Motor neuron (in vitro differentiated cells): Measurements from ENCODE around the gene KCNN1. TPM values are rescaled to one million over a fixed set of nuclear protein-coding genes. Genes with fewer than 3 reads are reported as not detected.
A peak's percentile ranks its signal among the peaks of the same experiment; 100 is the strongest.
"Not testable (repeated sequence)": the region's sequence is repeated elsewhere in the genome, so short reads cannot be mapped to it uniquely, and the experiment has no call there.

Experiments
- ATAC-seq, 8 experiments: fragments of 200-7000 bp; cut with Tn5 transposase; replicated peaks in 6 of 8; 2 replicates each; pipeline ENCODE4 v1.8.0; 2021; ENCODE audit warnings: mild to moderate bottlenecking in 8 of 8, moderate library complexity in 8 of 8
- H3K27ac ChIP-seq, 2 donors: fragments of 250-450 bp; sonication (Bioruptor Pico); 2 replicates each; pipeline ENCODE4 v1.9.0; 2021; ENCODE audit warnings: antibody characterized with exemption in 2 of 2, mild to moderate bottlenecking in 2 of 2, moderate library complexity in 1 of 2
- H3K4me1 ChIP-seq, 2 donors: fragments of 250-450 bp; sonication (Bioruptor Pico); replicated peaks in 1 of 2; 2 replicates each; pipeline ENCODE4 v1.6.1; 2021; ENCODE audit warnings: antibody characterized with exemption in 2 of 2, mild to moderate bottlenecking in 2 of 2, moderate library complexity in 1 of 2
- H3K4me3 ChIP-seq, 5 donors: fragments of 250-450 bp; sonication (Bioruptor Pico); 2 replicates each; pipeline ENCODE4 v1.9.0; 2021; ENCODE audit warnings: antibody characterized with exemption in 5 of 5, mild to moderate bottlenecking in 5 of 5, moderate library complexity in 4 of 5
- WGBS, 10 experiments: fragments of 450-650 bp; shearing (Covaris generic); methylation state at CpG; one replicate each; pipeline ENCODE4 v1.0.0; 2022; 5-methylcytosine and 5-hydroxymethylcytosine counted together
- in situ Hi-C, 9 experiments: fragments of 400-800 bp; cut with MboI; loops; one replicate each; pipeline ENCODE4 v1.15.0; 2021; ENCODE audit warnings: low sequenced_read_pairs in 9 of 9, low pct_unique_long_range_greater_than_20kb in 2 of 9; ENCODE audit not compliant: unreplicated experiment in 9 of 9
- total RNA-seq, 8 experiments: library from RNA; unstranded; fragments of 300-600 nt; gene quantifications; 2 replicates each; pipeline versions ENCODE4 v1.2.3 to v1.2.4, GENCODE V29; 2022

KCNN1 gene
- total RNA-seq, 8 experiments from 2014 or later: 0.10 to 22.3 (median 8.8) TPM

DNA sequence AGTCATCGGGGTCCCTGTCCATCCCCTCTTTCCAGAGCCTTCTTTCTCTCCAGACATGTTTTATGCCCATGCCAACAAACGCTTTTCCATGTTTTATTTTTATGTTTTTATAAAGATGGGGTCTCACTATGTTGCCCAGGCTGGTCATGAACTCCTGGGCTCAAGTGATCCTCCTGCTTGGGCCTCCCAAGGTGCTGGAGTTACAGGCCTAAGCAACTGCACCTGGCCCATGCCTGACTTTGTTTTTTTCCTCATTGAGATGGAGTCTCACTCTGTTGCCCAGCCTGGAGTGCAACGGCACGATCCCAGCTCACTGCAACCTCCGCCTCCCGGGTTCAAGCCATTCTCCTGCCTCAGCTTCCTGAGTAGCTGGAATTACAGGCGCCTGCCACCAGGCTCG is 19.7 kb downstream of the KCNN1 start:
- H3K27ac ChIP-seq, in situ Hi-C loops, H3K4me1 ChIP-seq, ATAC-seq, H3K4me3 ChIP-seq: not testable (repeated sequence)
- WGBS, 10 experiments: 0 to 100% (median 78%) methylated on average over 1 to 7 of the region's 8 CpGs; no CpG with 5 or more reads in 1 of the 10 experiments

DNA sequence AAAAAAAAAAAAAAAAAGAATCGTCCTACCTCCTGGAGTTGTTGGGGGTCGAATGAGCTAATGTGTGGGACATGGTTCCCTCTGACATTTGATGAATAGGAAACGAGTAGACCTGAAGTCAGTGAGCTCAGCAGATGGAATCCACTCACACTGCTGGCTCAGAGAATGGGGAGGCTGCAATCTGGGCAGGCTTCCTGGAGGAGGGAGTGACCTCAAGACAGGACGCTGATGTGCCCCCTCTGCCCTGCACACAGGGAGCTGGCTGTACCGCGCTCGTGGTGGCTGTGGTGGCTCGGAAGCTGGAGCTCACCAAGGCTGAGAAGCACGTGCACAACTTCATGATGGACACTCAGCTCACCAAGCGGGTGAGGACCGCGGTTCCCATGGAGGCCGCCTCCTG is 21.3 kb downstream of the KCNN1 start:
- Histone ChIP-seq H3K27ac (no peak overlapping the region), H3K4me1 (no peaks in the 10 kb centered on the region), H3K4me3 (no peak overlapping the region)
- 40 to 100% (median 83%) methylated on average over 1 to 6 of the region's 13 CpGs; no CpG with 5 or more reads in 3 of the 10 experiments for WGBS, 10 experiments
- in situ Hi-C loops: no loop called here
- no peak for ATAC-seq

DNA sequence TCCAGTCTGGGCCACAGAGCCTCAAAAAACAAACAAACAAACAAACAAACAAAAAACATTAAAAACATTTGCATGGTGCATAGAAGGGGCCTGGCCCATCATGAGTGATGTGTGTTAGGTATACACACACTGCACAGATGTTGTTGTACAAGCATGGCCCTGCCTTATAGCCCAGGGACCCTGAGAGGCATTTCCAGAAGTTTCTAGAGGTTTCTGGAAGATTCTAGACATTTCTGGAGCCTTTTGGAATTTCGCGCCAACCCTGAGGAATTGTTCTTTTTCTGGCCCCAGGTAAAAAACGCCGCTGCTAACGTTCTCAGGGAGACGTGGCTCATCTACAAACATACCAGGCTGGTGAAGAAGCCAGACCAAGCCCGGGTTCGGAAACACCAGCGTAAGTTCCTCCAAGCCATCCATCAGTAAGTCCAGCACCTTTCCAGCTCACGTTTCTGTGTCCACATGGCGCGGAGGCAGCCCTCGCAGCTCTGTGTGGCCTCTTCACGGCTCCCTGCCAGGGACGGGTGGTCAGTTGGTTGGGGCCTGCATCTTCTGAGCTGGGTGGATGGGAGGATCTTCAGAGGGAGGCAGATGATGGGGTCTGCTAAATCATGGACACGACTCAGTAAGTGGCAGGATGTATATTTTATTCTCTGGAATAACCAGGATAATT is 22.7 kb downstream of the KCNN1 start:
- Histone ChIP-seq H3K4me1 (no peaks in the 10 kb centered on the region), H3K27ac (no peak overlapping the region), H3K4me3 (no peak overlapping the region)
- in situ Hi-C loops: loop anchor here in 1 of 9 experiments (10.0 kb wide), 1 partner anchor 45 kb away; no protein-coding TSS in a partner anchor
- WGBS, 10 experiments: 33 to 98% (median 85%) methylated on average over 1 to 11 of the region's 16 CpGs; no CpG with 5 or more reads in 2 of the 10 experiments
- ATAC-seq: no peak

DNA sequence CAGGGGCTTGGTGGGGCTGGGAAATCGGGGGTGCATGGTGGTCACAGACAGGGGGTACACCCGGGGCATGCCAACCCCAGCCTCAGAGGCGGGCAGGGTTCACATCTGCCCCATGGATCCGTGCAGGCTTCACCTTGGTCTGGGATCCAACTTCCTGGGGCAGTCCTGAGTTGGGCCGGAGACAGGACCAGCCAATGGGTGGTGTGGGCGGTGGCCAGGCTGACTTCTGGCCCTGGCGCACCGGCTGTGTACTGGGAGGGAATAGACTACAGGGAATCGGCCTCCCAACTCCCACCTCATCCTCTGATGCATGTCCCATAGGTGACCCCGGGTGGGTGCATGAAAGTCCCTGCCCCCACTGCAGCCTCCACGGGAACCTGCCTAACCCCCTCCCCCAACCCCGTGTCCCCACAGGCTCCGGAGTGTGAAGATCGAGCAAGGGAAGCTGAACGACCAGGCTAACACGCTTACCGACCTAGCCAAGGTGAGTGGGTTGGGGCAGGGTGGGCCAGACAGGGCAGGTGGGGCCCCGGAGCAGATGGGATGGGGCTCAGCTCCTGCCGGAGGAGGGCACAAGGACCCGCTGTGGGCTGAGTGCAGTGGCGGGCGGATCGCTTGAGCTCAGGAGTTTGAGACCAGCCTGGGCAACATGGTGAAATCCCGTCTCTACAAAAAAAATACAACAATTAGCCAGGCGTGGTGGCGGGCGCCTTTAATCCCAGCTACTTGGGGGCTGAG is 26.3 kb downstream of the KCNN1 start:
- WGBS, 10 experiments: 70 to 100% (median 88%) methylated on average over 1 to 10 of the region's 27 CpGs; no CpG with 5 or more reads in 5 of the 10 experiments
- in situ Hi-C loops: loop anchor here in 1 of 9 experiments (10.0 kb wide), 1 partner anchor 48 kb away; no protein-coding TSS in a partner anchor
- no peak overlapping the region for H3K4me3 ChIP-seq
- peaks cover 0 to 2% of the 10 kb centered on the region in 2 donors for H3K4me1 ChIP-seq
- no peak overlapping the region for H3K27ac ChIP-seq
- ATAC-seq: peak in 1 of 8 experiments; percentile 18

DNA sequence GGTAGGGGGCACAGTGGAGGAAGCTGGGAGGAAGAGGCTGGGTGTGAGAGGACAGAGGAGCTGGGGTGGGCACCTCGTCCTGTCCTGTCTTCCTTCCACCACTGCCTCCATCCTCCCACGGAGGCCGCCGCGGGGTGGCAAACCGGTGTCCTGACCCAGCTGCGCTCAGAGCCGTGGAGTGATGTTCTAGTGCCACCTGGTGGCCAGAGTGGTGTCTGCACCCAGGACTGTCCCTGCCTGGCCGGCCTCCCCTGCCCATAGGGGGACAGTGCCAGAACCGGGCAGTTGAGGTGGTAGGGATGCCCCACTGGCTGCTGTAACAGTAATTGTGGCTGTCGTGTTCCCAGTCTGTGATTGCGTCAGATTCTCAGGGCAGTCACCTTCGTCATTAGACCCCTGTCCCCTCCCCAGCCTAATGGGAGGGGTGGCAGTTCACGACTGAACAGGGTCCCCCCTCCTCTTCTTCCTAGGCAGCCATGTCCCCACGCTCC is 30.0 kb downstream of the KCNN1 start:
- no peak overlapping the region for H3K4me3 ChIP-seq
- peaks cover 0 to 7% of the 10 kb centered on the region in 2 donors for H3K4me1 ChIP-seq
- in situ Hi-C loops: loop anchor here in 1 of 9 experiments (10.0 kb wide), 1 partner anchor 52 kb away; no protein-coding TSS in a partner anchor
- H3K27ac ChIP-seq: no peak overlapping the region
- 0 to 20% (median 4%) methylated on average over 1 to 7 of the region's 15 CpGs; no CpG with 5 or more reads in 4 of the 10 experiments for WGBS, 10 experiments
- peak; percentile 41 to 91 (median 86) for ATAC-seq

DNA sequence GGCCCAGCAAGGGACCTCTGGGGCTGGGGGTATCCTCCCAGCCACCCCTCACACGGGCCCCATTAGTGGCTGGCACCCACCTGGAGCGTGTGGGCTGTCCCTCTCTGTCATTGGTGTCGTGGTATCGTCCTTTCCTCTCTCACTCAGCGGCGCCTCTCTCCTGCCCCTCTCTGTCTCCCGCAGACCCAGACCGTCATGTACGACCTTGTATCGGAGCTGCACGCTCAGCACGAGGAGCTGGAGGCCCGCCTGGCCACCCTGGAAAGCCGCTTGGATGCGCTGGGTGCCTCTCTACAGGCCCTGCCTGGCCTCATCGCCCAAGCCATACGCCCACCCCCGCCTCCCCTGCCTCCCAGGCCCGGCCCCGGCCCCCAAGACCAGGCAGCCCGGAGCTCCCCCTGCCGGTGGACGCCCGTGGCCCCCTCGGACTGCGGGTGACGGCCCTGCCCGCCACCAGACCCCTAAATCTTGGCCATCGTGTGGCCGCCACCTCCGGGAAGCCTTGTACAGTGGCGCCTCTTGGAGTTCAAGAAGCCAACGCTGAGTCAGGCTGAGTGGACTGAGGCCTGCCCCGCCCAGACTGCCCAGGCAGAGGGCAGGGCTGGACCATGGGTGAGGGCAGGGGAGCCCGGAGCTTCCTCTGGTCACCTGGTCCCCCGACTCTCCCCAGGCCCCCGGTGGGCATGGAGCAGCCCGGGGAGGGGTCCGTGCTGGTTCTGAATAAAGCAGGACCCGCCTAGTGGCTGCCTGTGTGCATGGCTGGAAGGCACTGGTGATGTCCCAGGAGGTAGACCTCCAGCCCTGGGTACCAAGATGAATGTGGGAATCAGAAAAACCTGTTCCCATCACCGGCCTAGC is 31.3 kb downstream of the KCNN1 start:
- in situ Hi-C loops: loop anchor here in 1 of 9 experiments (10.0 kb wide), 1 partner anchor 53 kb away; no protein-coding TSS in a partner anchor
- WGBS, 10 experiments: 46 to 100% (median 58%) methylated on average over 2 to 6 of the region's 41 CpGs; no CpG with 5 or more reads in 6 of the 10 experiments
- ATAC-seq: peak in 6 of 8 experiments; percentile 7 to 53 (median 28)
- H3K4me1 ChIP-seq: peaks cover 0 to 8% of the 10 kb centered on the region in 2 donors
- no peak overlapping the region for H3K27ac ChIP-seq
- no peak overlapping the region for H3K4me3 ChIP-seq

DNA sequence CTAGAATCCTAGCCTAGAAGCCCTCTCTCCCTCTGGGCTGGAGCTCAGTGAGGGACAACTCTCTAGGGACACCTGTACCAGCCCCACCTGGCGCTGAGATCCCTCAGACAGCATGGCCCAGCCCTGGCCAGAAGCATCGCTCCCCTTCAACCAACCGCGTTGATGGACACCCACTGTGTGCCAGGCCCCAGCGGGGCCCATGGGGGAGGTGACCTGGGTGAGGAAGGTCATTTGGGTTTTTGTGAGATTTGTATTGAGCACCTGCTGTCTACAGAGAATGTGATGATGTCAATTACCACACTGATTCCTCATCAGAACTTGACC is 31.9 kb downstream of the KCNN1 start:
- H3K27ac ChIP-seq: no peak overlapping the region
- ATAC-seq: no peak
- in situ Hi-C loops: loop anchor here in 1 of 9 experiments (10.0 kb wide), 1 partner anchor 54 kb away; no protein-coding TSS in a partner anchor
- WGBS, 10 experiments: 76 to 100% (median 96%) methylated on average over 1 to 4 of the region's 5 CpGs; no CpG with 5 or more reads in 7 of the 10 experiments
- H3K4me3 ChIP-seq: no peak overlapping the region
- peaks cover 0 to 8% of the 10 kb centered on the region in 2 donors for H3K4me1 ChIP-seq

DNA sequence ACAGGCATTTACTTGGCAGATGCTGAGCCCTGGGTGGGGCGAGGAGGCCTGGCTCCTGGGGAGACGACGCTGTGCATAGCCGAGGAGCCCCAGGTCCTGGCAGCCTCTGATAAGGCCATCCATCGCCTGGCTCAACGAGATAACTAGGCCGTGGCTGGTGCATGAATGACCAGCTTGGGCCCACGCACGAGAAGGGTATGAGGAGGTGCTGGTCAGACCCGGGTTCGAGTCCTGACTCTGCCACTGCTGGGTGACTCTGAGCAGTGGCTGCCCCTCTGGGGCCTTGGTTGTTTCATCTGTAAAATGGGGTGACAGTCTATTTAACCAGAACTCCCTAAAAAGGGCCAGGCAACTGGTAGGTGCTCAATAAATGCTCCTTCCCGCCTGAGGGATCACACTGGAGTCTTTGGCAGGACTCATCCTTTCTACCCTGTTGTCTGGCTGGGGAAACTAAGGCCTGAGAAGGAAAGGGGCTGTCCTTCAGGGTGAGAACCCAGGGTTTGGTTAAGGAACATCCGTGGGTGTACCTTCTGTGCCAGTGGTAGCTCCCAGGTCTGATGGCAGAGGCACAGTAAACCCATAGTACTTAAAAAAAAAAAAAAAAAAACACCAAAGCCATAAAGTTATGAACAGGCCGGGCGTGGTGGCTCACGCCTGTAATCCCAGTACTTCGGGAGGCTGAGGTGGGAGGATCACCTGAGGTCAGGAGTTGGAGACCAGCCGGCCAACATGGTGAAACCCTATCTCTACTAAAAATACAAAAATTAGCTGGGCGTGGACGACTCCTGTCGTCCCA is 33.0 kb downstream of the KCNN1 start:
- peaks cover 0 to 8% of the 10 kb centered on the region in 2 donors for H3K4me1 ChIP-seq
- WGBS, 10 experiments: 59 to 100% (median 81%) methylated on average over 3 to 12 of the region's 21 CpGs
- in situ Hi-C loops: loop anchor here in 1 of 9 experiments (5.0 to 10.0 kb wide), 2 partner anchors 55 to 57 kb away; no protein-coding TSS in a partner anchor
- H3K27ac ChIP-seq: no peak overlapping the region
- ATAC-seq: no peak
- no peak overlapping the region for H3K4me3 ChIP-seq

DNA sequence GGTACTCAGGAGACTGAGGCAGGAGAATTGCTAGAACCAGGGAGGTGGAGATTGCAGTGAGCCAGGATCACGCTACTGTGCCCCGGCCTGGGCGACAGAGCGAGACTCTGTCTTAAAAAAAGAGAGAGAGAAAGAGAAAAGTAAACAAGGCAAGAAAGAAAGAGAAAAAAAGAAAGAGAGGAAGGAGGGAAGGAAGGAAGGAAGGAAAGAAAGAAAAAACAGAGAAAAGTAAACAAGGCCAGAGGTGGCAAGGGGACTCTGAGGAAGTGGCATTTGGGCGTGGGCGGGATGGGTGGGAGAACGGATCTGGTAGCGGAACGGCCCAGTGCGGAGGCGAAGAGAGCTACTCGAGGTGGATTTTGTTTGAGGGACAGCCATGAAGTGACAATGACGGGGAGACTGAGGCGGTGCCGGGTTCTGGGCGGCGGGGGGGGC is 33.6 kb downstream of the KCNN1 start:
- Histone ChIP-seq H3K4me3 (peak overlapping the region in 2 of 5 donors; percentile 30 to 34), H3K4me1 (peaks cover 0 to 8% of the 10 kb centered on the region in 2 donors), H3K27ac (no peak overlapping the region)
- in situ Hi-C loops: loop anchor here in 1 of 9 experiments (5.0 kb wide), 1 partner anchor 57 kb away; no protein-coding TSS in a partner anchor
- 61 to 87% (median 79%) methylated on average over 2 to 5 of the region's 17 CpGs; no CpG with 5 or more reads in 3 of the 10 experiments for WGBS, 10 experiments
- no peak for ATAC-seq

DNA sequence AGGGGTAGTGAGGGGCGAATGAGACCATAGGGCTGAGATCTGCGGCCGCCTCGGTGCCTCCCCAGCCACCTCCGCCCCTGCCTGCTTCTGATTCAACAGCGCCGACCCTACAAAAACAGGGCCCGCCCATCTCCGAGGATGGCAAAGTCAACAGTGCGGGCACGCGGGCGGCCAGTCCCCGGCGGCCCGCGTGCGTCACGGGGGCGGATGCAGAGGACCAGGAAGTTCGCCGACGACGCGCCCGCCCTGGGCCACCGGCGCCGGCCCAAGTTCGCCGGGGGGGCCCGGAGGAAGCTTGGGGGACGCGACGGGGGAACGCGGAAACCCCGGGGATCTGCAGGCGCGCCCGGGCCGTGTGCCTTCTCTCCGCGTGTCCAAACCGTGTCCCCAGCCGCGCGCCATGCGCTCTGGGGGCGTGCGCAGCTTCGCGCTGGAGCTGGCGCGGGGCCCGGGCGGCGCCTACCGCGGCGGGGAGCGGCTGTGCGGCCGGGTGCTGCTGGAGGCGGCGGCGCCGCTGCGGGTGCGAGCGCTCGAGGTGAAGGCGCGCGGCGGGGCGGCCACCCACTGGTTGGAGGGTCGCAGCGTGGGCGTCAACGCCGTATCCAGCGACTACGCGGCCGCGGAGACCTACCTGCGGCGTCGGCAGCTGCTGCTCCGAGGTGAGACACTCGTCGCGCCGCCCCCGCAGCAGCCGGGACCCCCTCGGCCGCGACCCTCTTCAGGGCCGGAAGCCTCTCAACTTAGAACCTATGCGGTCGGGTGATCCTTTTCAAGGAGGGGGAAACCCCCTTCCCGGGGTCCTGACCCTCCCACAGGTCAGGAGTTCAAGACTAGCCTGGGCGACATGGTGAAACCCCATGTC is 34.2 kb downstream of the KCNN1 start:
- 0 to 1% (median 0%) methylated on average over 2 to 14 of the region's 105 CpGs; no CpG with 5 or more reads in 7 of the 10 experiments for WGBS, 10 experiments
- Histone ChIP-seq H3K4me3 (peak overlapping the region; percentile 27 to 38 (median 30)), H3K4me1 (peaks cover 0 to 8% of the 10 kb centered on the region in 2 donors), H3K27ac (no peak overlapping the region)
- ATAC-seq: peak; percentile 51 to 87 (median 56)
- in situ Hi-C loops: loop anchor here in 1 of 9 experiments (5.0 kb wide), 1 partner anchor 56 kb away; no protein-coding TSS in a partner anchor
